Anterior cingulate cortex (tissue), 58 donors: ENCODE measurements around the gene CABP5.

Experiments used
- DNase-seq, 58 donors: peaks; one replicate each; lab custom pipeline; 2025; lab: John Stamatoyannopoulos, UW

CABP5 gene

DNA sequence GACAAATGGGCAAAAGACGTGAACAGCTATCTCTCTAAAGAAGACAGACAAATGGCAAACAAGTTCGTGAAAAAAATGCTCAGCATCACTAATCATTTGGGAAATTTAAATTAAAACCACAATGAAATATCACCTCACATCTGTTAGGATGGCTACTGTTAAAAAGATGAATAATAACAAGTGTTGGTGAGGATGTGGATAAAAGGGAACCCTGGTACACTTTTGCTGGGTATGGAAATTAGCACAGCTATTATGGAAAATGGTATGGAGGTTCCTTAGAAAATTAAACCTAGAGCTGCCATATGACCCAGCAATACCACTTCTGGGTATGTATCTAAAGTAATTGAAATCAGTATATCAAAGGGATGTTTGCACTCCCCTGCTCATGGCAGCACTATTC, 7.1 kb downstream of the CABP5 start:
- DNase-seq, result no peak

- DNase-seq, result no peak
These were observed 10.3 kb downstream of the CABP5 start for GRCh38 chr19:48033604-48034003.

- DNase-seq, result no peak
These were observed 13.8 kb downstream of the CABP5 start for GRCh38 chr19:48030073-48030472.

- no peak for DNase-seq
These were observed 14.4 kb downstream of the CABP5 start for GRCh38 chr19:48029431-48029830.

- no peak for DNase-seq
These were observed 18.4 kb downstream of the CABP5 start for GRCh38 chr19:48025480-48025879.

DNA sequence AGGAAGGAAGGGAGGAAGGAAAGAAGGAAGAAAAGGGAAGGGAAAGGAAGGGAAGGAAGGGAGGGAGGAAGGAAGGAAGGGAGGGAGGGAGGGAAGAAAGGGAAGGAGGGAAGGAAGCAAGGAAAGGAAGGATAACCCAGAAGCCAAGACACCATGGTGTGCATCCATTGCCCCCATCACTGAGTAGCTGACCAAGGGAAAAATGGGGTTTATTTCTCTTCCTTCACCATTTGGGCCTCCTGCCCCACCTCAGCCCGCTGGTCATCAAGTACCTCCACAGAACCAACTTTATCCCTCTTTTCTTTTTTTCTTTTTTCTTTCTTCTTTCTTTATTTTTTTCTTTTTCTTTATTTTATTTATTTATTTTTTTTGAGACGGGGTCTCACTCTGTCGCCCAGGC, 20.4 kb downstream of the CABP5 start:
- no peak for DNase-seq

GRCh38 chr19:48023011-48023410, 20.9 kb downstream of the CABP5 start:
- no peak for DNase-seq

DNA sequence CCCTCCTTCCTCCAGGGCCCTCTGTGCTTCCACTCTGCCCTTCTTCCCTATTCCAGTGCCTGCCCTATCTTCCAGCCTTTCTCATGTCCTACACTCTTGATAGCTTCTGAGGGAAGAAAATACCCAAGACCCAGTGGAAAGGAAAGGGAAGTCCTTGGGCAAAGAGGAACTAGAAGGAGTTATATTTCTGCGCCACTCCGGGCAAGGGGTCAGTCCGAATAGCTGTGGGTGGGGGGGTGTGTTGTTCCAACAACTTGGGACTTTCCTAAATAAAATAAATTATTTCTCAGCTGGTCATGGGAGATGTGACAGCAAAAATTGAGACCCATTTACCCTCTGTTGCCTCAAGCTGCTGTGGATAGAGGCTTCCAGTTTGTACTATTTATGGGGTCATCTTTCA, 23.2 kb downstream of the CABP5 start:
- no peak for DNase-seq

GRCh38 chr19:48010932-48011758, 32.7 kb downstream of the CABP5 start:
- no peak for DNase-seq

- DNase-seq, result no peak
These were observed 37.1 kb downstream of the CABP5 start for GRCh38 chr19:48006762-48007161.

DNA sequence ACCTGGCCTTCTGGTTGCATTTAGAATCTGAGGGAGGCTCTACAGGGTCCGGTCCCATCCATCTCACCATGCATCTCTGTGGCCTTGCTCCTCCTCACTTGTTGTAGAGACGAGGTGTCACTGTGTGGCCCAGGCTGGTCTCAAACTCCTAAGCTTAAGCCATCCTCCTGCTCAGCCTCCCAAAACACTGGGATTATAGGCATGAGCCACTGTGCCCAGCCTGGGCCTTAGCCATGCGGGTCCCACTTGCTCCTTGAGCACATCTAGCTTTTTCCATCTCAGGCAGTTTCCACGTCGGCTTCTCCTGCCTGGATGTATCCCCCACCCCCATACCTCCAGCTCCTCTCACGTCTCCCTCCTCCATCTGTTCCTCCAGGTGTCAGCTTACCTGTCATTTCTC, 39.6 kb downstream of the CABP5 start:
- DNase-seq, result no peak

- no peak for DNase-seq
These were observed 43.0 kb downstream of the CABP5 start for GRCh38 chr19:48000846-48001245.

DNA sequence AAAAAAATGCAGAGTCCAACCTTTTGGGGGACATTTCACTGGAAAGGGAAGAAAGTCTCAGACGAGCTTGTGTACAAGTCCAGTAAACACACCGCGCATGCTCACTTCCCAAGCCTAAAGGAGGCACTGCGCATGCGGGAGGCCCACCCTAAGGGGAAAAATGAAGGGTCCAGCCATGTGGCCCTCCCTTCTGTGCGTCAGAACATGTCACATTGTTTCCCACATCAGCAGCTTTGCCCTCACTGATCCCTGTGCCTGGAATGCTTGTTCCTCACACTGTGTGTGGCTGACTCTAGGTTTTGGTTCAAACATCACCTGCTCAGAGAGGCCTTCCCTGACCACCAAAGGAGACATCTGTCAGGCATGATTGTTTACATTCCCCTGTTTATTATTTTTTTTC, 45.1 kb downstream of the CABP5 start:
- no peak for DNase-seq

GRCh38 chr19:47996230-47996727, 47.6 kb downstream of the CABP5 start:
- no peak for DNase-seq

DNA sequence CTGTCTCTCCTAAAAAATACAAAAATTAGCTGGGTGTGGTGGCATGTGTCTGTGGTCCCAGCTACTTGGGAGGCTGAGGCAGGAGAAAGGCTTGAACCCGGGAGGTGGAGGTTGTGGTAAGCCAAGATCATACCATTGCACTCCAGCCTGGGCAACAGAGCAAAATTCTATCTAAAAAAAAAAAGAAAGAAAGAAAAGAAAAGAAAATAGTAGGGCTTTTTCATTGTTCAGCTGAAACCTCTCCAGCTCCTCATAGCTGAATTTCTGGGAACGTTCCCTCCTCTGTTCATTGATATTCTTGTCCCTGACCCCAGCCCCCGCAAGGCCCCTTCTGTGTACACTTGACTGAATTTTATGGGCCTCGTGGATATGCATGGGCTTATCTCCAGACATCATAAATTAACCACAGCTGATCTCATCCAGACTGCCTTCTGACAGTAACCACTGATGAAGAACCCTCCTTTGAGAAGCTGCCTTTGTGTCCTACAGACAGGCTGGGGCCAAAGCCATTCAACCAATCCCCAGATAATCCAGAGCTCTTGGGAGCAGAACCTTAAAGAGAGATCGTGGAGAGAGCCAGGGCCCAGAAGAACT, 49.6 kb downstream of the CABP5 start, which contains the start of gene ELSPBP1:
ELSPBP1 (plus strand) TSS at position 424 of the 594 bp plus-strand sequence. CDS start 14,036 bp downstream, outside the sequence.
- DNase-seq, result no peak

GRCh38 chr19:47992070-47992469, 51.8 kb downstream of the CABP5 start, which contains the start of gene BSPH1:
Gene BSPH1 (minus strand): TSS chr19:47992170. CDS start chr19:47992081, 89 bp downstream.
- no peak for DNase-seq

DNA sequence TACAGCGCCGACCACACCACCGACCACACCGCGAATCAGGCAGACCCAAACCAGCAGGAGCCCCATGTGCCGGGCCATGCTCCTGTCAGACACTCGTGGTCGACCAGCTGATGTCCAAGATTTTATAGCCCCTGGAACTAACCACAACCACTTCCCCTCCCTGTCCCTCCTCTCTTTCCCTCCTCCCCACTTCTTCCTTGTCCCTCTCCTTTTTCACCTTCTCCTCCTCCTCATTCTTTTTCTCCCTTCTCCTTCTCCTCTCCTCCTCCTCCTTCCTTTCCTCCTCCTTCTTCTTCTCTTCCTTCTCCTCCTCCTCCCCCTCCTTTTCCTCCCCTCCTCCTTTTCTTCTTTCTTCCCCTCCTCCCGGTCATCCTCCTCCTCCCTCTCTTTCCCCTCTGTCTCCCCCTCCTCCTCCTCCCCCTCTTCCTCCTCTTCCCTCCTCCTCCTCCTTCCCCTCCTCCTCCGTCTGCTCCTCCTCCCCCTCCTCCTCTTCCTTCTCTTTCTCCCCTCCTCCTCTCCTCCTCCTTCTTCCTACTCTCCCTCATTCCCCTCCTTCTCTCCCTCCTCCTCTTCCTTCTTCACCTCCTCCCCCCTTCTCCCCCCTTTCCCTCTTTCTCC, 52.6 kb downstream of the CABP5 start:
- no peak for DNase-seq
